Fibroblast of mammary gland (primary cell): ENCODE data around the gene SERTAD1.

Source experiments
- DNase-seq: peaks from one replicate; pipeline ENCODE4 v3.0.0-alpha.2; 2010; ENCODE audit warnings: low read depth
- H3K4me3 ChIP-seq: 2 replicates; pipeline ENCODE4 v1.5.1; 2011; ENCODE audit warnings: low read depth, mild to moderate bottlenecking, low read length, moderate library complexity; ENCODE audit not compliant: control insufficient read depth
- CTCF ChIP-seq: conservative IDR thresholded peaks from 2 replicates; pipeline ENCODE4 v1.5.1; 2011; ENCODE audit warnings: low read depth, low read length, inconsistent platforms; ENCODE audit not compliant: control insufficient read depth, insufficient read depth

The SERTAD1 gene

GRCh38 chr19:40450664-40451063 lies 24.9 kb upstream of the SERTAD1 start:
- no peak for DNase-seq
- TF ChIP-seq CTCF = no peak
- H3K4me3 ChIP-seq = no peak overlapping the region

- no peak for TF ChIP-seq CTCF
- no peak for DNase-seq
- H3K4me3 ChIP-seq = no peak overlapping the region
These were observed 23.7 kb upstream of the SERTAD1 start for GRCh38 chr19:40449506-40449905.

- TF ChIP-seq CTCF = no peak
- no peak for DNase-seq
- no peak overlapping the region for H3K4me3 ChIP-seq
These were observed 20.5 kb upstream of the SERTAD1 start for GRCh38 chr19:40446263-40446784.

- DNase-seq = peak; percentile 28
- no peak for TF ChIP-seq CTCF
- H3K4me3 ChIP-seq = no peak overlapping the region
These were observed 20.0 kb upstream of the SERTAD1 start for GRCh38 chr19:40445780-40446262.

- peak overlapping the region; percentile 100 for H3K4me3 ChIP-seq
- DNase-seq = no peak
- TF ChIP-seq CTCF = no peak
These were observed 19.1 kb upstream of the SERTAD1 start for GRCh38 chr19:40444825-40445312.

GRCh38 chr19:40444000-40444824 lies 18.4 kb upstream of the SERTAD1 start, which contains the start of gene SERTAD3:
SERTAD3 (minus strand) TSS chr19:40444335; CDS start chr19:40442080, 2,255 bp downstream.
- peak; percentile 89 for DNase-seq
- peak within 1 kb of the TSS; percentile 100 for H3K4me3 ChIP-seq
- TF ChIP-seq CTCF = no peak
